ENCODE measurements around the gene IFT25.
A peak's percentile ranks its signal among the peaks of the same experiment; 100 is the strongest.

Gene IFT25

GRCh38 chr1:53957194-53957818 is 11.8 kb upstream of the IFT25 start:
- no peak for DNase-seq

- no peak for DNase-seq
These were observed 11.0 kb upstream of the IFT25 start for GRCh38 chr1:53956308-53957168.

GRCh38 chr1:53954128-53954527 is 8.6 kb upstream of the IFT25 start:
- no peak for DNase-seq

- DNase-seq = no peak
These were observed 6.2 kb upstream of the IFT25 start for GRCh38 chr1:53951697-53952096.

GRCh38 chr1:53949023-53949990 is 3.8 kb upstream of the IFT25 start:
- DNase-seq = peak in 10 of 56 donors; percentile 5 to 36 (median 12)

GRCh38 chr1:53948291-53948690 is 2.8 kb upstream of the IFT25 start:
- DNase-seq = no peak

GRCh38 chr1:53947172-53947907 is 1.8 kb upstream of the IFT25 start:
- no peak for DNase-seq

GRCh38 chr1:53946252-53947171 is 1.0 kb upstream of the IFT25 start, which contains the start of gene LRRC42:
Gene LRRC42, plus strand, starts transcription at chr1:53946350. Its CDS starts 5,650 bp downstream, at chr1:53952000.
- DNase-seq = peak in 5 of 56 donors; percentile 34 to 98 (median 97)

- peak in 1 of 56 donors; percentile 27 for DNase-seq
These were observed 391 bp downstream of the IFT25 start for GRCh38 chr1:53945183-53945432.

GRCh38 chr1:53944469-53945182 is 873 bp downstream of the IFT25 start:
- DNase-seq = no peak

GRCh38 chr1:53943490-53944043 is 1.9 kb downstream of the IFT25 start:
- no peak for DNase-seq

- no peak for DNase-seq
These were observed 2.4 kb downstream of the IFT25 start for GRCh38 chr1:53943090-53943489.

GRCh38 chr1:53942127-53942957 is 3.2 kb downstream of the IFT25 start:
- DNase-seq = no peak

GRCh38 chr1:53938136-53938830 is 7.2 kb downstream of the IFT25 start:
- no peak for DNase-seq

- DNase-seq = no peak
These were observed 9.1 kb downstream of the IFT25 start for GRCh38 chr1:53936430-53936829.

GRCh38 chr1:53934170-53934765 is 11.2 kb downstream of the IFT25 start:
- no peak for DNase-seq

- no peak for DNase-seq
These were observed 14.0 kb downstream of the IFT25 start for GRCh38 chr1:53931523-53931922.
